Natural killer cell (primary cell): ENCODE results near the gene MCF2L. TPM values are rescaled to one million over a fixed set of nuclear protein-coding genes. Genes with fewer than 3 reads are reported as not detected.
A peak's percentile ranks its signal among the peaks of the same experiment; 100 is the strongest.

Experiments
- ATAC-seq, 3 donors: fragments of 150-1000 bp in 2 of 3; fragments of 200-7000 bp in 1 of 3; cut with Tn5 transposase; 1 replicate in 1 of 3; 2 replicates in 2 of 3; pipeline ENCODE4 v1.10.0; 2021; ENCODE audit warnings: mild to moderate bottlenecking in 2 of 3, moderate library complexity in 2 of 3
- DNase-seq, 2 donors: peaks; one replicate each; pipeline versions ENCODE4 v3.0.0 to v3.0.0-alpha.2; 2013 to 2021; ENCODE audit warnings: mixed read lengths in 1 of 2
- H3K27ac ChIP-seq: one replicate; pipeline ENCODE4 v1.5.1; 2013; ENCODE audit warnings: mild to moderate bottlenecking, low read length
- H3K27me3 ChIP-seq: one replicate; pipeline ENCODE4 v1.6.1; 2013; ENCODE audit warnings: low read length; ENCODE audit not compliant: control insufficient read depth, insufficient read depth
- H3K36me3 ChIP-seq: one replicate; pipeline ENCODE4 v1.6.1; 2013; ENCODE audit warnings: low read length; ENCODE audit not compliant: control insufficient read depth, insufficient read depth
- H3K4me1 ChIP-seq: one replicate; pipeline ENCODE4 v1.6.1; 2013; ENCODE audit warnings: low read length; ENCODE audit not compliant: control insufficient read depth, insufficient read depth
- H3K4me3 ChIP-seq: one replicate; pipeline ENCODE4 v1.5.1; 2013; ENCODE audit warnings: low read length
- H3K9me3 ChIP-seq: one replicate; pipeline ENCODE4 v1.6.1; 2013; ENCODE audit warnings: low read length; ENCODE audit not compliant: control insufficient read depth, insufficient read depth
- H3K27ac Mint-ChIP-seq, 2 donors: one replicate each; pipeline ENCODE4 v1.8.0; 2022; ENCODE audit warnings: mild to moderate bottlenecking in 2 of 2, mixed read lengths in 2 of 2, moderate library complexity in 1 of 2
- H3K27me3 Mint-ChIP-seq, 2 donors: one replicate each; pipeline ENCODE4 v1.8.0; 2022; ENCODE audit warnings: low read depth in 2 of 2, mixed read lengths in 2 of 2
- H3K36me3 Mint-ChIP-seq: one replicate; pipeline ENCODE4 v1.8.0; 2022; ENCODE audit warnings: mixed read lengths
- H3K4me1 Mint-ChIP-seq, 2 donors: one replicate each; pipeline ENCODE4 v1.8.0; 2022; ENCODE audit warnings: mixed read lengths in 2 of 2
- H3K4me3 Mint-ChIP-seq: one replicate; pipeline ENCODE4 v1.8.0; 2022; ENCODE audit warnings: mild to moderate bottlenecking, moderate library complexity, mixed read lengths
- H3K9me3 Mint-ChIP-seq, 2 donors: one replicate each; pipeline ENCODE4 v1.8.0; 2022; ENCODE audit warnings: mixed read lengths in 2 of 2
- WGBS: methylation state at CpG from one replicate; pipeline ENCODE4 v1.1.7; 2013; ENCODE audit warnings: missing lambda C conversion rate; ENCODE audit not compliant: insufficient coverage; 5-methylcytosine and 5-hydroxymethylcytosine counted together
- intact Hi-C: fragments of 100-400 bp; cut with micrococcal nuclease; formaldehyde crosslinking; loops from one replicate; pipeline ENCODE4 v1.14.2; 2022
- total RNA-seq, 4 donors: library from RNA; stranded (reverse); fragments of 120-200 nt in 1 of 4; gene quantifications; one replicate each; pipeline versions ENCODE4 v1.2.3 to v1.2.4, GENCODE V29; 2013 to 2022
- TF ChIP-seq, protein P1 (sequence below): fragments of 200-600 bp; IDR thresholded peaks from one replicate; pipeline ENCODE4 v1.8.0; 2022; ENCODE audit warnings: antibody characterized with exemption

The MCF2L gene
- total RNA-seq, 3 donors from 2014 or later (not counting 1 experiment from before 2014, with no cell fraction given): 1.7 to 3.0 (median 3.0) TPM

GRCh38 chr13:113080901-113081521 lies 112.0 kb downstream of the MCF2L start:
- Mint-ChIP-seq H3K4me1 (no peaks in the 10 kb centered on the region), H3K4me3 (no peak overlapping the region), H3K27ac (no peak overlapping the region), H3K36me3 (no peaks in the 10 kb centered on the region), H3K9me3 (no peaks in the 10 kb centered on the region), H3K27me3 (no peaks in the 10 kb centered on the region)
- DNase-seq (no peak), ATAC-seq (peak in 1 of 3 donors; percentile 12)
- intact Hi-C loops: no loop called here
- H3K4me3 ChIP-seq: no peak overlapping the region
- no peaks in the 10 kb centered on the region for H3K27me3 ChIP-seq
- H3K4me1 ChIP-seq: no peaks in the 10 kb centered on the region
- H3K27ac ChIP-seq: no peak overlapping the region
- no peaks in the 10 kb centered on the region for H3K9me3 ChIP-seq
- 89% methylated on average over 24 of the region's 25 CpGs for WGBS
- TF ChIP-seq, protein P1, sequence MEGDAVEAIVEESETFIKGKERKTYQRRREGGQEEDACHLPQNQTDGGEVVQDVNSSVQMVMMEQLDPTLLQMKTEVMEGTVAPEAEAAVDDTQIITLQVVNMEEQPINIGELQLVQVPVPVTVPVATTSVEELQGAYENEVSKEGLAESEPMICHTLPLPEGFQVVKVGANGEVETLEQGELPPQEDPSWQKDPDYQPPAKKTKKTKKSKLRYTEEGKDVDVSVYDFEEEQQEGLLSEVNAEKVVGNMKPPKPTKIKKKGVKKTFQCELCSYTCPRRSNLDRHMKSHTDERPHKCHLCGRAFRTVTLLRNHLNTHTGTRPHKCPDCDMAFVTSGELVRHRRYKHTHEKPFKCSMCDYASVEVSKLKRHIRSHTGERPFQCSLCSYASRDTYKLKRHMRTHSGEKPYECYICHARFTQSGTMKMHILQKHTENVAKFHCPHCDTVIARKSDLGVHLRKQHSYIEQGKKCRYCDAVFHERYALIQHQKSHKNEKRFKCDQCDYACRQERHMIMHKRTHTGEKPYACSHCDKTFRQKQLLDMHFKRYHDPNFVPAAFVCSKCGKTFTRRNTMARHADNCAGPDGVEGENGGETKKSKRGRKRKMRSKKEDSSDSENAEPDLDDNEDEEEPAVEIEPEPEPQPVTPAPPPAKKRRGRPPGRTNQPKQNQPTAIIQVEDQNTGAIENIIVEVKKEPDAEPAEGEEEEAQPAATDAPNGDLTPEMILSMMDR: no peak
- no peaks in the 10 kb centered on the region for H3K36me3 ChIP-seq

DNA sequence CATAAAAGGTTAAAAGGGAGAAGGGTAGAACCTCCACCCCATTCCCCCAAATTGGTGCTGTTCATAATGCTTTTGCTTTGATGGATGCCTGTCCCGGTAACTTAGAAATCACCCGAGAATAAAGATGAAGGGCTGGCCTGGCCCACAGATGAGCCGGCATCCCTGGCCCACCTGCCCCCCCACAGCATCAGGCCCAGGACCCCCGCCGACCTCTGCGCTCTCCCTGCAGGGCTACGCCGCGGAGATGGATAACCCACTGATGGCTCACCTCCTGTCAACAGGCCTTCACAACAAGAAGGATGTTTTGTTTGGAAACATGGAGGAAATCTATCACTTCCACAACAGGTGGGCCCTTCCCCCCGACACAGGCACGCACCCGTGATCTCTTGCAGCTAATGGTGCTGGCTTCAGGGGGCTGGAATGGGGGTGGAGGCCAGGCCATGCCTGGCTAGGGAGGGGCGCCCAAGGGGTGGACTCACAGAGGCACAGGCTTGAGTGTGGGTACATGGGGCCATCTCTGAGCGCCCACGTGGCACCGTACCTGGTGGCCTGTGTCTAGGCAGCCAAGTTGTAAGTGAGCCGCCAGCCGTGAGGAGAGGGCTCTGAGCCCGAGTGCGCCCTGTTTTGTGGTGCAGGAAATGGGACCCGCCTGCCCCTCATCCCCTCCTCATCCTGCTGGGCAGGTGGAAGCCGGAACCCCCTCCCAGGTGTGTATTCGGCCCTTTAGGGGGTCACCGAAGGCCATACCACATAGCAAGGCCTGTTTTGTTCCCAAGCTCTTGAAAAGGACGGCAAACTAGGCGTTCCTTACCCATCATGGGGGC lies 113.4 kb downstream of the MCF2L start:
- Histone ChIP-seq H3K9me3 (no peaks in the 10 kb centered on the region), H3K4me3 (no peak overlapping the region), H3K36me3 (no peaks in the 10 kb centered on the region), H3K27me3 (no peaks in the 10 kb centered on the region), H3K4me1 (no peaks in the 10 kb centered on the region), H3K27ac (no peak overlapping the region)
- DNase-seq: no peak
- TF ChIP-seq, protein P1: no peak
- intact Hi-C loops: no loop called here
- ATAC-seq: no peak
- Mint-ChIP-seq H3K27me3 (no peaks in the 10 kb centered on the region), H3K27ac (no peak overlapping the region), H3K4me3 (no peak overlapping the region), H3K36me3 (no peaks in the 10 kb centered on the region), H3K9me3 (no peaks in the 10 kb centered on the region), H3K4me1 (no peaks in the 10 kb centered on the region)
- WGBS: 88% methylated on average over 26 of the region's 26 CpGs

DNA sequence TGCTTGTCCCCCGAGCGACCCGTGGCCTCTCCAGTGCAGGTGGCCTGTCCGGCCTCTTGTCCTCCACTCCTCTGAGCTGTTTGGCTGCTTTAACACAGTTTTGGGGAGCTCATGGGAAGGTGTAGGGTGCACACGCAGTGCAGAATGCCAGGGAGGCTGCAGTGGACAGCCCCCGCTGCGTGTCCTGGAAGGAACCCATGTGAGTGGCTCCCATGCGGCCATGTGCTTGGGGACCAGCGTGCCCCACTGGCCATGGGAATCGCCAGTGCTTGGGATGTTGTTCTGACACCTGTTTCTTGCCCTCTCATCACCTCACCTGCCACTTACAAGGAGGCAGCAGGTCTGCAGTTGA lies 114.0 kb downstream of the MCF2L start:
- WGBS: 85% methylated on average over 10 of the region's 10 CpGs
- H3K4me3 Mint-ChIP-seq: no peak overlapping the region
- Histone ChIP-seq H3K27ac (no peak overlapping the region), H3K36me3 (no peaks in the 10 kb centered on the region), H3K4me3 (no peak overlapping the region), H3K9me3 (no peaks in the 10 kb centered on the region), H3K27me3 (no peaks in the 10 kb centered on the region), H3K4me1 (no peaks in the 10 kb centered on the region)
- DNase-seq (no peak), ATAC-seq (no peak)
- H3K27me3 Mint-ChIP-seq: no peaks in the 10 kb centered on the region
- no peaks in the 10 kb centered on the region for H3K36me3 Mint-ChIP-seq
- no peak overlapping the region for H3K27ac Mint-ChIP-seq
- H3K9me3 Mint-ChIP-seq: no peaks in the 10 kb centered on the region
- TF ChIP-seq, protein P1: no peak
- intact Hi-C loops: no loop called here
- H3K4me1 Mint-ChIP-seq: no peaks in the 10 kb centered on the region
